Activated T-helper 1 cell treated with anti-CD3 and anti-CD28 coated beads, Interleukin-12 subunit alpha, Interleukin-12 subunit beta, Interleukin-2, Interleukin-4 antibody, amounts not matched to agents 30 ng/mL and 10 ng/mL and 1 ng/mL, durations not matched to agents 14 hours and 24 hours and 36 hours (primary cell): ENCODE measurements around the gene QSER1. TPM values are rescaled to one million over a fixed set of nuclear protein-coding genes. Genes with fewer than 3 reads are reported as not detected.
"Not testable (repeated sequence)": the region's sequence is repeated elsewhere in the genome, so short reads cannot be mapped to it uniquely, and the experiment has no call there.

Experiments used
- DNase-seq: peaks from one replicate; pipeline ENCODE4 v3.0.0; 2021; ENCODE audit warnings: low spot score
- H3K27ac Mint-ChIP-seq: one replicate; pipeline ENCODE4 v1.8.0; 2021; ENCODE audit warnings: mild to moderate bottlenecking, mixed read lengths
- H3K27me3 Mint-ChIP-seq: one replicate; pipeline ENCODE4 v1.8.0; 2022; ENCODE audit warnings: mild to moderate bottlenecking, moderate library complexity, mixed read lengths; ENCODE audit not compliant: insufficient read depth
- H3K36me3 Mint-ChIP-seq: one replicate; pipeline ENCODE4 v1.8.0; 2021; ENCODE audit warnings: low read depth, mixed read lengths
- H3K4me1 Mint-ChIP-seq: one replicate; pipeline ENCODE4 v1.8.0; 2021; ENCODE audit warnings: low read depth, mixed read lengths
- H3K4me3 Mint-ChIP-seq: one replicate; pipeline ENCODE4 v1.8.0; 2021; ENCODE audit warnings: mild to moderate bottlenecking, moderate library complexity, mixed read lengths
- H3K9me3 Mint-ChIP-seq: one replicate; pipeline ENCODE4 v1.8.0; 2021; ENCODE audit warnings: mixed read lengths
- intact Hi-C: fragments of 100-400 bp; cut with micrococcal nuclease; formaldehyde crosslinking; loops from one replicate; pipeline ENCODE4 v1.15.1; 2024
- total RNA-seq: library from RNA; stranded (reverse); gene quantifications from 2 replicates; pipeline ENCODE4 v1.2.3, GENCODE V29; 2022

The QSER1 gene
- total RNA-seq, 1 donor from 2014 or later = 15.1 TPM

DNA sequence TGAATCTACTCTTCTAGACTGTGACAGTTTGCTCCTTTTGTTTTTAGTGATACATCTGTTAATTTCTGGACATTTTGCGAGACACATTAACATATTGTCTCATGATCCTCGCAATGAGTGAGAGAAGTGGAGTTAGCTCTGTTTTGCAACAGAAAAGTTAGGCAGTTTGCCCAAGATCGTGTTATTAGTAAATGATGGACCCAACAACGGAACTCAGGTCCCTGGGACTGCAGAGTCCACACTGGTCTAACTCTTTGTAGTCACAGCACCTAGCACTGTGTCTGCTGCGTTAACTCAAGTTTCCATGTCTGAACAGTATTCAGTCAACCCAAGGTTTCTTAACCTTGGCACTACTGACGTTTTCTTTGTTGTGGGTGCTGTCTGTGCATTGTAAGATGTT lies 126.2 kb downstream of the QSER1 start:
- Mint-ChIP-seq H3K9me3 (no peaks in the 10 kb centered on the region), H3K4me3 (no peak overlapping the region), H3K27me3 (peaks cover 48% of the 10 kb centered on the region), H3K36me3 (peaks cover 2% of the 10 kb centered on the region), H3K27ac (no peak overlapping the region), H3K4me1 (peaks cover 7% of the 10 kb centered on the region)
- DNase-seq = no peak
- intact Hi-C loops = loop anchor here (10.0 kb wide), 2 partner anchors 1036 to 1896 kb away; partner anchors contain the start of genes APIP, CAPRIN1 and PDHX

DNA sequence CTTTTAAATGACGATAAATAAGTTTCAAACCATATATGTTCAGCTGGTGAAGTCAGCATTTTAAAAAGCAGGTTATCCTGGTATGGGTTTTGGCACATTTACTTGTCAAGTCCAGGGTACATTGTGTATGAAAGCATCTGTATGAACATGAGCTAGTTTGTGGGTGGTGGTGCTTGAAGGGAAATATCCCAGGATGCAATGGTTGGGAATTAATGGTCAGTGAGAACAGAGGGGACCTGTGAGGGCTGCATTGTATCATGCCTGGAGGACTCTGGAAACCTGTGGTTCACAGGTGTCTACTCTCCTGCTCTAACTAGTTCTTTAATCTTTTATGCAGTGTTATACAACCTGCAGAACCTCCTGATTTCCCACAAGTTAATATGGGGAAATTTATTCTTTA lies 128.9 kb downstream of the QSER1 start:
- peaks cover under 1% of the 10 kb centered on the region for H3K36me3 Mint-ChIP-seq
- intact Hi-C loops = no loop called here
- peaks cover 43% of the 10 kb centered on the region for H3K27me3 Mint-ChIP-seq
- no peak overlapping the region for H3K4me3 Mint-ChIP-seq
- peaks cover 4% of the 10 kb centered on the region for H3K4me1 Mint-ChIP-seq
- DNase-seq = no peak
- H3K27ac Mint-ChIP-seq = no peak overlapping the region
- no peaks in the 10 kb centered on the region for H3K9me3 Mint-ChIP-seq

DNA sequence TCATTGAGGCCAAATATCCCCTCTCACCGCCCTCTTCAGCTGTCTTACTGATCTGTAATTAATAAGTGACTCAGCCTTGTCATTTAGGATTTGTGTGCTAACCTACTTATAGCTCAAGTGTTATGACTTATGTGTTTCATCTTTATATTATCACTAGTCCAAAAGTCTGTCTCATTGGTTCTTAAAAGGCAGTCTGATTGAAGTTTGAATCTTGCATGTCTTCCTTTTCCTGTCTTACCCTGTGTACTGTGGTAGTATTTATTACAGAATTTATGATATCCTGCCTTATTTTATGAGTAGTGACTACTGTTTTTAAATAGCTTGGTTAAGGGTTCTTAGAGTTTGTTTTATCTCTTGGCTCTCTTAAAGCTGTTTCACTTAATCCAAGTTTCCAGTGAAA lies 129.3 kb downstream of the QSER1 start:
- no peaks in the 10 kb centered on the region for H3K9me3 Mint-ChIP-seq
- no peaks in the 10 kb centered on the region for H3K4me1 Mint-ChIP-seq
- intact Hi-C loops = no loop called here
- no peak for DNase-seq
- H3K27me3 Mint-ChIP-seq = peaks cover 44% of the 10 kb centered on the region
- no peak overlapping the region for H3K27ac Mint-ChIP-seq
- H3K36me3 Mint-ChIP-seq = no peaks in the 10 kb centered on the region
- H3K4me3 Mint-ChIP-seq = no peak overlapping the region

DNA sequence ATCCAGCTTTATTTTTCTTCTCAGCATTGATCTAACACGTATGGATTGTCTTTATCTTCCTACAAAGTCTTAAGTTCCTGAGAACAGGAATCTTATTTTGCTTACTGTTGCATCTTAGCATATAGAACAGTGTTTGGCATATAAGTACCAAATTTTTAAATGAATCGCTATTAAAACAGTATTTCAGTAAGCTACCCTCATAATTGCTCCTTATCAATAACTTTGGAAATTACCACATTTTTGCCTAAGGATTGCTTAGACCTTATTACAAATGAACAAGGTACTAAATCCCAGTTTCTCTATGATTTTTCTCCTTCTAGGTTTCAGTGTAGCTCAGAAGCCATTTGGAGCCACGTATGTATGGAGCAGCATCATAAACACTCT lies 132.7 kb downstream of the QSER1 start:
- Mint-ChIP-seq H3K27me3 (peaks cover 38% of the 10 kb centered on the region), H3K4me1 (no peaks in the 10 kb centered on the region), H3K36me3 (no peaks in the 10 kb centered on the region), H3K27ac (no peak overlapping the region), H3K9me3 (no peaks in the 10 kb centered on the region), H3K4me3 (no peak overlapping the region)
- no peak for DNase-seq
- intact Hi-C loops = no loop called here

DNA sequence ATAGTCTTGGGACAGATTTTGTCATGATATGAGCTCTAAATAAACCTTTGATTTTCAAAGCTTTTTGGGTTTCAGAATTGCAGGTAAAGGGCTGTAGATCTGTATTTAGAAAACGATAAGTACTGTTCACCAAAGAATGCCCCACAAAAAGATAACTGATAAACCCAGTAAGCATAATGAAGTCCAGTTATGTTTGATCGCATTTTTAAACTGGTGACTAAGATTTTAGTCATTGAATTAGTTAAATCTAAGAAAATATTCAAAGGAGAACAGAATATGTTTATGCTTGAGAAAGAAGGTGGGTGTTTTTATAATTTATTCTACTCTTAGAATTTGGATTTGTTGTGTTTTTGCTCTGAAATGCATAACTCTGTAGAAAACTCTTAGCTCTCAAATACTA lies 134.6 kb downstream of the QSER1 start:
- intact Hi-C loops = no loop called here
- no peak overlapping the region for H3K4me3 Mint-ChIP-seq
- no peak overlapping the region for H3K27ac Mint-ChIP-seq
- no peaks in the 10 kb centered on the region for H3K36me3 Mint-ChIP-seq
- no peak for DNase-seq
- peaks cover 43% of the 10 kb centered on the region for H3K27me3 Mint-ChIP-seq
- H3K4me1 Mint-ChIP-seq = no peaks in the 10 kb centered on the region
- no peaks in the 10 kb centered on the region for H3K9me3 Mint-ChIP-seq

DNA sequence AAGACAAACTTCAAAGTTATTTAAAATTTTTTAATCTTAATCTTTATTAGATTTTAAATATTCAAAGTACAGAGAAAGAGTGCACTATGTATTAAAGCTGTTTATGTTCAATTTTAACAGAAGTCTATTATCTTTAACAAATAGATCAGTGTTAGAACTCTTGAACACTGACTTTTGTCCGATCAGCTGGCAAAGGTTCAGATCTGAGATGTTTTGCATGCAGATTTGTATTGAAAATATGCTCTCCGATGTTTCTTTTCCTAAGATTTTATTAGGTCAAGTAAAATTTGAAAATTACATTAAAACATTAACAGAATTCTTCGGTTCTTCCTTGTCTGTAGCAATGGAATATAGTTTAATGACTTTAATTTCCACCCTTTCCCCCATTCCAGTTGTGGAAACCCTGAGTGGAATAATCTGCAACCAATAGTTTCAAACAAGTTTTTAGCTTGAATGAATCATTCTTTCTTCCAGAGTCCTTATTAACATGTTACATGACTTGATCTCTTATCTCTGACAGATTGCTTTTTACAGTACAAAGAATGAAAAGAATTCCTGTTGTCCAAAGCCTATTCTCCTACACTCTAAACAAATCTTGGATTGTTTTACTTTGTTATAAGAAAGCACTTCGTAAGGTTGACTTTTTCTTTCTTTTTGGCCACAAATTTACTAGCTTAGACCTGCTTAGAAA lies 135.4 kb downstream of the QSER1 start:
- Mint-ChIP-seq H3K27me3 (peaks cover 49% of the 10 kb centered on the region), H3K9me3 (no peaks in the 10 kb centered on the region), H3K4me1 (no peaks in the 10 kb centered on the region), H3K4me3 (no peak overlapping the region), H3K27ac (no peak overlapping the region), H3K36me3 (no peaks in the 10 kb centered on the region)
- intact Hi-C loops = no loop called here
- no peak for DNase-seq

DNA sequence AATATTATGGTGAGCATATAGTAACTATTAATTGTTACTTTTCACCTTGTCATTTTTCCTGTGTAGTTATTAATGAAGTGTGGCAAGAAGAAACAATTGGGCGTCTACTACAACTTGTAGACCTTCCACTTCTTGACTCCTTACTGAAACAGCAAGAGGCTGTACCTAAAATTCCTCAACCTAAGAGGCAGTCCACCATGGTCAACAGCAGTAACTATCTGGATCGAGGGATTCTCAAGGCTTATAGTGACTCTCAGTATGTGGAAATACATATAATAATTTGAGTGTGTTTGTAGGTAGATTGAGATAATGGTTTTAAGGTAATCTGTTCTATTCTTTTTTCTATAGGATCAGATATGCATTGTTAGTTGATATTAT lies 135.9 kb downstream of the QSER1 start:
- no peak overlapping the region for H3K27ac Mint-ChIP-seq
- no peaks in the 10 kb centered on the region for H3K4me1 Mint-ChIP-seq
- H3K4me3 Mint-ChIP-seq = no peak overlapping the region
- no peak for DNase-seq
- H3K36me3 Mint-ChIP-seq = no peaks in the 10 kb centered on the region
- intact Hi-C loops = no loop called here
- H3K9me3 Mint-ChIP-seq = no peaks in the 10 kb centered on the region
- H3K27me3 Mint-ChIP-seq = peaks cover 50% of the 10 kb centered on the region

DNA sequence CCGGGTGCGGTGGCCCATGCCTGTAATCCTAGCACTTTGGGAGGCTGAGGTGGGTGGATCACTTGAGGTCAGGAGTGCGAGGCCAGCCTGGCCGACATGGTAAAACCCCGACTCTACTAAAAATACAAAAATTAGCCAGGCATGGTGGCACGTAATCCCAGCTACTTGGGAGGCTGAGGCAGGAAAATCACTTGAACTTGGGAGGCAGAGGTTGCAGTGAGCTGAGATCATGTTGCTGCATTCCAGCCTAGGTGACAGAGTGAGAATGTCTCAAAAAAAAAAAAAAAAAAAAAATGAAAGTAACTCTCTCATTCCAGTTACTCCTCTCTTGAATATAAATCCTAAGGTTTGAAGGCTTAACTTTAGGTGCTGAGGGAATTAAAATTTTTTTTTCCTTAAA lies 136.6 kb downstream of the QSER1 start:
- H3K27ac Mint-ChIP-seq, H3K9me3 Mint-ChIP-seq, DNase-seq, H3K4me1 Mint-ChIP-seq, H3K4me3 Mint-ChIP-seq, intact Hi-C loops, H3K36me3 Mint-ChIP-seq: not testable (repeated sequence)
- H3K27me3 Mint-ChIP-seq = peaks cover 51% of the 10 kb centered on the region

Other genes starting within 250 kb of the QSER1 start
- 0.05 TPM in 1 of 2 replicates, not detected in the other for gene CCDC73, start 98.1 kb upstream of the QSER1 start, total RNA-seq
- 0.83 and 0.91 TPM in 2 replicates for gene PRRG4, start 62.9 kb upstream of the QSER1 start, total RNA-seq
- gene DEPDC7, start 123.1 kb downstream of the QSER1 start, total RNA-seq = 0.26 and 0.61 TPM in 2 replicates
- 15.0 and 16.1 TPM in 2 replicates for gene TCP11L1, start 146.8 kb downstream of the QSER1 start, total RNA-seq